H1 (cell line): ENCODE data around the gene FLRT2. TPM values are rescaled to one million over a fixed set of nuclear protein-coding genes. Genes with fewer than 3 reads are reported as not detected.

ENCODE experiments used
- CTCF ChIA-PET: fragments of 300-600 bp; sonication (Branson Sonifier 250); formaldehyde crosslinking; loops from one replicate; lab custom pipeline; 2021; ENCODE audit not compliant: partially characterized antibody; lab: Charles Lee
- POLR2A ChIA-PET: fragments of 300-600 bp; sonication (Branson Sonifier 250); formaldehyde crosslinking; loops from one replicate; lab custom pipeline; 2021; ENCODE audit warnings: inconsistent platforms; ENCODE audit not compliant: partially characterized antibody; lab: Charles Lee
- DNase-seq, 2 experiments: peaks; one replicate each; pipeline versions ENCODE4 v3.0.0 to v3.0.0-alpha.2; 2010 to 2022; ENCODE audit warnings: low spot score in 2 of 2, low read depth in 1 of 2, mixed read lengths in 1 of 2
- FAIRE-seq: peaks from 2 replicates; lab custom pipeline; 2011; peaks lifted over from hg19 to GRCh38; lab: Jason Lieb, UNC
- H2AFZ ChIP-seq: 2 replicates; pipeline ENCODE4 v1.8.1; 2012; ENCODE audit warnings: low read length, inconsistent platforms
- H2AK5ac ChIP-seq: 2 replicates; pipeline ENCODE4 v1.6.1; 2013; ENCODE audit warnings: low read depth, low read length
- H2BK120ac ChIP-seq: replicated peaks from 2 replicates; pipeline ENCODE3; 2013; ENCODE audit warnings: low read depth, low read length, inconsistent platforms
- H2BK12ac ChIP-seq: 2 replicates; pipeline ENCODE4 v1.6.1; 2013; ENCODE audit warnings: low read depth, low read length
- H2BK15ac ChIP-seq: 2 replicates; pipeline ENCODE4 v1.6.1; 2013; ENCODE audit warnings: low read length
- H2BK20ac ChIP-seq: 2 replicates; pipeline ENCODE4 v1.6.1; 2013; ENCODE audit warnings: low read length
- H2BK5ac ChIP-seq: 2 replicates; pipeline ENCODE4 v1.6.1; 2013; ENCODE audit warnings: low read depth, low read length
- H3K14ac ChIP-seq: 2 replicates; pipeline ENCODE4 v1.6.1; 2013; ENCODE audit warnings: inconsistent platforms; ENCODE audit not compliant: insufficient read length
- H3K18ac ChIP-seq: 2 replicates; pipeline ENCODE4 v1.6.1; 2013; ENCODE audit warnings: low read length; ENCODE audit errors: extremely low read depth
- H3K23ac ChIP-seq: 2 replicates; pipeline ENCODE4 v1.6.1; 2013; ENCODE audit warnings: inconsistent platforms; ENCODE audit not compliant: insufficient read length
- H3K23me2 ChIP-seq: 2 replicates; pipeline ENCODE4 v1.6.1; 2013; ENCODE audit warnings: low read depth, low read length
- H3K27ac ChIP-seq: 2 replicates; pipeline ENCODE4 v1.6.1; 2011; ENCODE audit warnings: low read depth, low read length, inconsistent platforms
- H3K27me3 ChIP-seq, 4 experiments: replicated peaks in 1 of 4; 1 replicate in 1 of 4; 2 replicates in 3 of 4; pipeline versions ENCODE4 v1.6.1 to v1.8.1; 2011 to 2013; ENCODE audit warnings: low read length in 3 of 4, mild to moderate bottlenecking in 3 of 4, inconsistent platforms in 2 of 4, mixed read lengths in 2 of 4, moderate library complexity in 1 of 4; ENCODE audit not compliant: control insufficient read depth in 3 of 4, insufficient read depth in 3 of 4; ENCODE audit errors: extremely low read depth in 1 of 4
- H3K36me3 ChIP-seq, 4 experiments: 2 replicates each; pipeline versions ENCODE4 v1.6.1 to v1.8.1; 2011 to 2013; ENCODE audit warnings: mild to moderate bottlenecking in 4 of 4, low read length in 3 of 4, moderate library complexity in 2 of 4, control low read depth in 1 of 4, inconsistent platforms in 1 of 4; ENCODE audit not compliant: insufficient read depth in 4 of 4, control insufficient read depth in 2 of 4
- H3K4ac ChIP-seq: replicated peaks from 2 replicates; pipeline ENCODE3; 2013; ENCODE audit warnings: low read length, low read depth, mixed read lengths, inconsistent platforms; ENCODE audit not compliant: insufficient read length
- H3K4me1 ChIP-seq, 4 experiments: replicated peaks in 1 of 4; 1 replicate in 1 of 4; 2 replicates in 3 of 4; pipeline versions ENCODE4 v1.6.1 to v1.8.1; 2011 to 2013; ENCODE audit warnings: low read length in 3 of 4, inconsistent platforms in 2 of 4, mixed read lengths in 1 of 4; ENCODE audit not compliant: insufficient read depth in 4 of 4, control insufficient read depth in 3 of 4
- H3K4me2 ChIP-seq, 2 experiments: 2 replicates each; pipeline versions ENCODE4 v1.6.1 to v1.8.1; 2011 to 2013; ENCODE audit warnings: low read depth in 2 of 2, low read length in 2 of 2, control low read depth in 1 of 2, inconsistent platforms in 1 of 2, mild to moderate bottlenecking in 1 of 2; ENCODE audit not compliant: insufficient read depth in 1 of 2
- H3K4me3 ChIP-seq, 4 experiments: fragments of 200-600, 300-600 bp in 1 of 4; sonication (generic), shearing (Covaris generic), sonication (Bioruptor Twin) in 1 of 4; 2 replicates each; pipeline versions ENCODE4 v1.5.1 to v1.8.1; 2011 to 2016; ENCODE audit warnings: low read length in 4 of 4, low read depth in 3 of 4, control low read depth in 2 of 4, inconsistent platforms in 2 of 4, mild to moderate bottlenecking in 2 of 4, mixed read lengths in 1 of 4, moderate library complexity in 1 of 4; ENCODE audit not compliant: insufficient read depth in 2 of 4; ENCODE audit errors: extremely low read depth in 1 of 4
- H3K56ac ChIP-seq: replicated peaks from 2 replicates; pipeline ENCODE3; 2013; ENCODE audit warnings: low read depth, mild to moderate bottlenecking, mixed read lengths, low read length, inconsistent platforms; ENCODE audit not compliant: insufficient read length
- H3K79me1 ChIP-seq: 2 replicates; pipeline ENCODE4 v1.6.1; 2013; ENCODE audit warnings: low read depth, low read length, control low read depth
- H3K79me2 ChIP-seq, 2 experiments: 2 replicates each; pipeline versions ENCODE4 v1.6.1 to v1.8.1; 2012 to 2013; ENCODE audit warnings: low read length in 2 of 2, mild to moderate bottlenecking in 2 of 2, inconsistent platforms in 1 of 2; ENCODE audit not compliant: insufficient read depth in 2 of 2, control insufficient read depth in 1 of 2
- H3K9ac ChIP-seq, 4 experiments: replicated peaks in 1 of 4; 1 replicate in 1 of 4; 2 replicates in 3 of 4; pipeline versions ENCODE4 v1.6.1 to v1.8.1; 2011 to 2013; ENCODE audit warnings: low read depth in 3 of 4, low read length in 3 of 4, control low read depth in 2 of 4, mild to moderate bottlenecking in 2 of 4, moderate library complexity in 2 of 4, inconsistent platforms in 1 of 4; ENCODE audit errors: extremely low read depth in 1 of 4
- H3K9me3 ChIP-seq, 2 experiments: 2 replicates each; pipeline versions ENCODE4 v1.6.1 to v1.8.1; 2012 to 2013; ENCODE audit warnings: mild to moderate bottlenecking in 2 of 2, moderate library complexity in 2 of 2, control low read depth in 1 of 2, inconsistent platforms in 1 of 2, low read depth in 1 of 2, low read length in 1 of 2, mixed read lengths in 1 of 2; ENCODE audit not compliant: insufficient read depth in 2 of 2
- H4K20me1 ChIP-seq, 2 experiments: replicated peaks in 1 of 2; 2 replicates each; pipeline versions ENCODE3 to v1.8.1; 2011 to 2013; ENCODE audit warnings: inconsistent platforms in 2 of 2, low read length in 2 of 2, mild to moderate bottlenecking in 1 of 2; ENCODE audit not compliant: insufficient read depth in 2 of 2, control insufficient read depth in 1 of 2
- H4K5ac ChIP-seq: 2 replicates; pipeline ENCODE4 v1.6.1; 2013; ENCODE audit warnings: low read length, low read depth, mixed read lengths, inconsistent platforms; ENCODE audit not compliant: insufficient read length
- H4K8ac ChIP-seq: 2 replicates; pipeline ENCODE4 v1.8.0; 2013; ENCODE audit warnings: mild to moderate bottlenecking, moderate library complexity, low read length, inconsistent platforms; ENCODE audit not compliant: insufficient read depth; ENCODE audit errors: extremely low read depth
- H4K91ac ChIP-seq: replicated peaks from 2 replicates; pipeline ENCODE3; 2013; ENCODE audit warnings: low read length, mixed read lengths, inconsistent platforms; ENCODE audit not compliant: insufficient read length
- CREB1 ChIP-seq: IDR thresholded peaks from 2 replicates; pipeline ENCODE4 v1.6.1; 2012; ENCODE audit warnings: inconsistent platforms
- RAD21 ChIP-seq, 2 experiments: IDR thresholded peaks in 1 of 2; conservative IDR thresholded peaks in 1 of 2; 2 replicates each; pipeline ENCODE4 v1.6.1; 2011; ENCODE audit warnings: low read depth in 2 of 2, low read length in 2 of 2, improper control_type of control experiment in 1 of 2, inconsistent platforms in 1 of 2, mild to moderate bottlenecking in 1 of 2, moderate library complexity in 1 of 2
- SRF ChIP-seq: IDR thresholded peaks from 2 replicates; pipeline ENCODE4 v1.6.1; 2011; ENCODE audit warnings: mild to moderate bottlenecking, low read depth, low read length, moderate library complexity
- TEAD4 ChIP-seq: IDR thresholded peaks from 2 replicates; pipeline ENCODE4 v1.6.1; 2012; ENCODE audit warnings: low read depth, low read length, inconsistent platforms, mixed read lengths
- WGBS, 2 experiments: shearing (Covaris generic) in 1 of 2; methylation state at CpG; one replicate each; pipeline versions ENCODE4 v1.1.6 to v1.1.7; 2013 to 2015; ENCODE audit warnings: low lambda C conversion rate in 2 of 2, mixed read lengths in 2 of 2, inconsistent platforms in 1 of 2, low coverage in 1 of 2, missing lambda C conversion rate in 1 of 2; ENCODE audit not compliant: insufficient replicate concordance in 2 of 2, insufficient coverage in 1 of 2, insufficient read length in 1 of 2; ENCODE audit errors: extremely low coverage in 1 of 2, missing lambda C conversion rate in 1 of 2; 5-methylcytosine and 5-hydroxymethylcytosine counted together
- polyA plus RNA-seq, 7 experiments: library from polyadenylated mRNA; depleted of rRNA in 3 of 7; stranded (reverse) in 5 of 7; unstranded in 2 of 7; fragments of >200 nt in 5 of 7; fragments of 200-250 nt in 2 of 7; gene quantifications; 1 replicate in 5 of 7; 2 replicates in 1 of 7; 4 replicates in 1 of 7; pipeline versions ENCODE4 v1.2.1 to v1.2.3, GENCODE V29; 2011 to 2013; ENCODE audit warnings: missing spikeins in 2 of 7, mixed read lengths in 2 of 7
- total RNA-seq: library from RNA; stranded (reverse); fragmentation: NEBNext Ultra II Directional; extraction: Animal tissue kit (Norgen Biotek cat#: 25700); gene quantifications from 2 replicates; pipeline ENCODE4 v1.2.1, GENCODE V29; 2021

Gene FLRT2
- total and polyA plus RNA-seq, 2 of the 8 experiments (the other 6 are each of a cell fraction or from before 2014, with no cell fraction given), result 2.4 to 6.9 TPM

DNA sequence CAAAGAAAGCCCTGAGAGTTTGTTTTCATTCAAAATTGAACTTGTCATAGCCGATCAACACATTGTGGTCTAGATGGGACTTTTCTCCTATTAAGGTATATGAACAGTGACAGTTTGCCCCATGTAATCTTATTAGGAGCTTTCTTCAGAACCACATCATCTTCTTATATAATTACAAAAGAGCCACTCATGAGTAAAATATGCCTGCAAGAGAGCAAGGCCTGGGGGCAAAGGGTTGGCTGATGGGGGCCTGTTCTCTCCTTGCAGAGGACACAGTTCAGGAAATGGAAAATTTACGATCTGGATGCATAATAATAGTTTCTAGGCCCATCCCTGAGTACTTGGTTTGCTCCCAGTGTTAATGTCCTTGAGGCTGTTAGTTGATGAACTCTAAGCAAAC lies 87.8 kb downstream of the FLRT2 start:
- WGBS, 2 experiments, result 91% methylated on average over 2 of the region's 2 CpGs; no CpG with 5 or more reads in 1 of the 2 experiments
- Histone ChIP-seq H3K23ac (no peak overlapping the region), H3K18ac (no peak overlapping the region), H3K4me1 (no peaks in the 10 kb centered on the region; a peak in 2 of 7 replicates), H3K79me1 (no peaks in the 10 kb centered on the region), H3K4ac (no peak overlapping the region), H3K14ac (no peak overlapping the region), H3K79me2 (no peaks in the 10 kb centered on the region), H2BK12ac (no peak overlapping the region), H2BK15ac (no peak overlapping the region), H3K56ac (no peak overlapping the region), H2BK20ac (no peak overlapping the region), H3K27me3 (no peaks in the 10 kb centered on the region), H2AFZ (no peak overlapping the region), H3K36me3 (no peaks in the 10 kb centered on the region; a peak in 2 of 8 replicates), H2AK5ac (no peak overlapping the region), H4K20me1 (no peaks in the 10 kb centered on the region), H4K91ac (no peak overlapping the region), H3K9ac (no peak overlapping the region), H3K9me3 (no peaks in the 10 kb centered on the region), H4K8ac (no peak overlapping the region), H3K4me3 (no peak overlapping the region), H3K27ac (no peak overlapping the region), H4K5ac (no peak overlapping the region), H3K4me2 (no peak overlapping the region), H2BK120ac (no peak overlapping the region), H3K23me2 (no peaks in the 10 kb centered on the region), H2BK5ac (no peak overlapping the region)
- ChIA-PET CTCF (interaction anchor here (1.0 kb wide), 1 partner anchor 87 kb away, joined by 3 read pairs; no protein-coding TSS in a partner anchor), POLR2A (no interaction called here)
- DNase-seq (no peak), FAIRE-seq (no peak)
- TF ChIP-seq SRF (no peak), CREB1 (no peak), RAD21 (IDR thresholded peaks at IDR 0.05 in 1 of 2, conservative IDR thresholded peaks at IDR 0.05 in 1 of 2; ENCODE audit: low read depth in 2 of 2, low read length in 2 of 2) (no peak), TEAD4 (no peak)
